Measurements from ENCODE around the gene GOLT1A.

Gene GOLT1A

DNA sequence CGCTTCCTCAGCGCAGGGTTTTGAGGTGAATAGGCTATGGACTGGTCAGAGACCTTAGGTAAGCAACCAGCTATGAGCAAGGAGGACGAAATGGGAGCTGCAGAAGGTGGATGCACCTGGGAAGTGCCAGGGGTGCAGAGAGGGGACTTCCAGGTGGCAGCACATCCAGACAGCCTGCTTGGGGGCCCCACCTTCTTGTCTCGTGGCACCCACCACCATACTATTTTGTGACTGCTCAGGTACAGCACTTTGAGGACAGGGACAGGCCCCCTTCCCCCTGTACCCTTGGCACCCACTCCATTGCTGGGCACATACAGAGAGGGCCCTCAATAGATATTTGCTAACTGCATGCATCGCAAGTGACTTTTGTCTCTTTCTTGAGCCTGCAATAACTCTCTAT is 16.7 kb downstream of the GOLT1A start:
- Histone ChIP-seq H3K9ac (ENCODE audit: low read depth, low read length, poor library complexity, severe bottlenecking) (no peak overlapping the region), H2AFZ (ENCODE audit: low read length) (0 out of 2 replicates have a peak overlapping the region, but pooled peaks have one; percentile 1), H3K9me3 (ENCODE audit: insufficient read depth, low read depth, low read length) (no peaks in the 10 kb centered on the region), H3K79me2 (ENCODE audit: insufficient read depth, low read length) (no peaks in the 10 kb centered on the region), H3K36me3 (ENCODE audit: insufficient read depth, low read length) (no peaks in the 10 kb centered on the region), H3F3A (ENCODE audit: low read depth) (no peaks in the 10 kb centered on the region), H3K4me1 (ENCODE audit: insufficient read depth, low read length, poor library complexity, severe bottlenecking) (no peaks in the 10 kb centered on the region), H4K20me1 (ENCODE audit: insufficient read depth, low read length, poor library complexity, severe bottlenecking) (no peaks in the 10 kb centered on the region), H3K9me2 (replicated peaks; ENCODE audit: low read depth, low read length) (no peaks in the 10 kb centered on the region), H3K4me3 (ENCODE audit: low read length, poor library complexity, severe bottlenecking) (no peak overlapping the region), H3K4me2 (ENCODE audit: low read depth, low read length, poor library complexity, severe bottlenecking) (no peak overlapping the region), H3K27me3 (ENCODE audit: insufficient read depth, low read length, poor library complexity, severe bottlenecking) (no peaks in the 10 kb centered on the region)
- no peak for TF ChIP-seq CTCF (conservative IDR thresholded peaks at IDR 0.05; ENCODE audit: low read length)
- TF ChIP-seq EZH2phosphoT487 (IDR thresholded peaks at IDR 0.05; ENCODE audit: borderline replicate concordance), result no peak

DNA sequence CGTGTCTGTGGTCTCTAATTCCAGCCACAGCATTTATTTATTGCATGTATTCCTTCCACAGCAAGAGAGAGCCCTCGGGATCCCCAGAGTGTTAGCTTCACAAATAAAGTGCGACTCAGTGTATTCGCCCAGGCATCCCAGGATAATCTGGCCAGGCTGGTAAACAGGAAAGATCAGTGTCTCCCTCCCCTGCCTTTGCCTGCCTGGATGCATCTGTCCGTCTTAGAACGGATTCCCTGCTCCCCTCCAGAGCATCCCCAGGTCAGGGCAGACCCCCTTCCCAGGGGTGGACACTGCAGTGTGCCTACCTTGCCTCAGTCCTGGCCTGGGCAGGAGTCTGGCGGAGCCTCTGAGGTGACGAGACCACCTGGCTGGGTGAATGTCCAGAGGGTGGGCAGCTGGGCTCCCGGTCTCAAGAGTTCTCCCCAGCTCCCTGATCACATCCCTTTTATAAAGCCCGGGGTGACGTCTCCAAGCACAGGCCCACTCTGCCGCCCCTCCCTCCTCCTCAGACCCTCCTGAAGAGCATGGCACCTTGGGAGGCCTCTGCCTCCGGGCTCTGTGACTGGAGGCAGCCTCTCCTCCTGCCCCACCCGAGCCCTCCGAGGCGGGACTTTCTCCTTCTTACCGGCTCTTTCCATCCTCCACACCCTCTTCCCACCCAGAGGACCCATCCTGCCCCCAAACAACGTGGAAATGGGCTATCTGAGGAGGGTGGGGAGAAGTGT is 17.6 kb downstream of the GOLT1A start, which contains the start of gene KISS1:
TSS of gene KISS1 (minus strand) at position 424 of the 728 bp plus-strand sequence. CDS start 3,615 bp downstream, outside the sequence.
- Histone ChIP-seq H2AFZ (ENCODE audit: low read length) (0 out of 2 replicates have a peak within 1 kb of the TSS, but pooled peaks have one; percentile 1), H3K36me3 (ENCODE audit: insufficient read depth, low read length) (no peaks in the 10 kb centered on the region), H3K4me3 (ENCODE audit: low read length, poor library complexity, severe bottlenecking) (no peak within 1 kb of the TSS), H3K4me2 (ENCODE audit: low read depth, low read length, poor library complexity, severe bottlenecking) (no peak within 1 kb of the TSS), H3K9ac (ENCODE audit: low read depth, low read length, poor library complexity, severe bottlenecking) (no peak within 1 kb of the TSS), H3K79me2 (ENCODE audit: insufficient read depth, low read length) (no peaks in the 10 kb centered on the region), H3F3A (ENCODE audit: low read depth) (no peaks in the 10 kb centered on the region), H4K20me1 (ENCODE audit: insufficient read depth, low read length, poor library complexity, severe bottlenecking) (no peaks in the 10 kb centered on the region), H3K9me3 (ENCODE audit: insufficient read depth, low read depth, low read length) (no peaks in the 10 kb centered on the region), H3K4me1 (ENCODE audit: insufficient read depth, low read length, poor library complexity, severe bottlenecking) (no peaks in the 10 kb centered on the region), H3K27me3 (ENCODE audit: insufficient read depth, low read length, poor library complexity, severe bottlenecking) (no peaks in the 10 kb centered on the region), H3K9me2 (replicated peaks; ENCODE audit: low read depth, low read length) (no peaks in the 10 kb centered on the region)
- TF ChIP-seq EZH2phosphoT487 (IDR thresholded peaks at IDR 0.05; ENCODE audit: borderline replicate concordance) (no peak), CTCF (conservative IDR thresholded peaks at IDR 0.05; ENCODE audit: low read length) (no peak)

GRCh38 chr1:204194771-204195170 is 19.0 kb downstream of the GOLT1A start:
- Histone ChIP-seq H3K9ac (ENCODE audit: low read depth, low read length, poor library complexity, severe bottlenecking) (no peak overlapping the region), H3K79me2 (ENCODE audit: insufficient read depth, low read length) (no peaks in the 10 kb centered on the region), H2AFZ (ENCODE audit: low read length) (no peak overlapping the region), H3K4me1 (ENCODE audit: insufficient read depth, low read length, poor library complexity, severe bottlenecking) (no peaks in the 10 kb centered on the region), H3F3A (ENCODE audit: low read depth) (no peaks in the 10 kb centered on the region), H3K4me2 (ENCODE audit: low read depth, low read length, poor library complexity, severe bottlenecking) (no peak overlapping the region), H4K20me1 (ENCODE audit: insufficient read depth, low read length, poor library complexity, severe bottlenecking) (no peaks in the 10 kb centered on the region), H3K36me3 (ENCODE audit: insufficient read depth, low read length) (no peaks in the 10 kb centered on the region), H3K9me3 (ENCODE audit: insufficient read depth, low read depth, low read length) (no peaks in the 10 kb centered on the region), H3K27me3 (ENCODE audit: insufficient read depth, low read length, poor library complexity, severe bottlenecking) (no peaks in the 10 kb centered on the region), H3K9me2 (replicated peaks; ENCODE audit: low read depth, low read length) (no peaks in the 10 kb centered on the region), H3K4me3 (ENCODE audit: low read length, poor library complexity, severe bottlenecking) (no peak overlapping the region)
- TF ChIP-seq CTCF (conservative IDR thresholded peaks at IDR 0.05; ENCODE audit: low read length), result no peak
- TF ChIP-seq EZH2phosphoT487 (IDR thresholded peaks at IDR 0.05; ENCODE audit: borderline replicate concordance), result no peak
